HG03196 (cell line): ENCODE results near the gene STX1A.
"Not testable (repeated sequence)": the region's sequence is repeated elsewhere in the genome, so short reads cannot be mapped to it uniquely, and the experiment has no call there.

Experiments
- ATAC-seq: cut with Tn5 transposase; IDR thresholded peaks from one replicate; pipeline ENCODE4 v1.9.1; 2021; ENCODE audit not compliant: unreplicated experiment

STX1A gene

DNA sequence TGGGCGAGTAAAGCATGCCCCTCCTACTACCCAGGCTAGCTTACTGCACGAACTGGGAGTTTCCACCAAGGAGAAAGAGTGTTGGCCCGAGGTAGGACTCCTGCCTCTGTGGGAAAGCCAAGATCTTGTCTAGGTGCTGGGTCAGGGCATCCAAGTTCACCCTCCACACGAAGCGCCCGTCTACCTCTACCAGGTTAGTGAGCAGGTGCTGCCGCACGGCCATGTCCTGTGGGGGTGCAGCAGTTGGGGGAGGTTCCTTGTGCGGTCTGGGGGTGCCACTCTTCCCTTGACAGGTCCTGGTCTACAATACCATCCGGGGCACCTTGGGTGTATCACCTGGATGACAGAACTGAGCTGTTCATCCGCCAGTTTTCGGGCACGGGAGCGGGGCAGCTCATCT, 17.4 kb upstream of the STX1A start:
- no peak for ATAC-seq

DNA sequence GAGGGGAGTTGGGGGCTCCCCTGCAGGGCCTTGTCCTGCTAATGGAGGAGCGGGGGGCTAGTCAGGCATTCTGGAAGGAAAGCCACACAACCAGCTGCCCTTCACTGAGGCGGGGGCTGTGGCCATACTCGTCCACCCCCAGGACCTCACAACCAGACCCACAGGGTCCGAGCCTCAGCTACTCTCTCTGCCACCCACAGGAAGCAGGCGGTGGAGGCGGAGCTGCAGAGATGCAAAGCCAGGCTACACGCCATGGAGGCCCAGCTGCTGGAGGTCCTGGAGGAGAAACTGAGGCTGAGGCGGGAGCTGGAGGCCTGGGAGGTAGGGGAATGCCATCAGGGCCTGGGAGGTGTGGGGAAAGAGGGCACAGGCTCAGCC, 16.0 kb upstream of the STX1A start:
- no peak for ATAC-seq

DNA sequence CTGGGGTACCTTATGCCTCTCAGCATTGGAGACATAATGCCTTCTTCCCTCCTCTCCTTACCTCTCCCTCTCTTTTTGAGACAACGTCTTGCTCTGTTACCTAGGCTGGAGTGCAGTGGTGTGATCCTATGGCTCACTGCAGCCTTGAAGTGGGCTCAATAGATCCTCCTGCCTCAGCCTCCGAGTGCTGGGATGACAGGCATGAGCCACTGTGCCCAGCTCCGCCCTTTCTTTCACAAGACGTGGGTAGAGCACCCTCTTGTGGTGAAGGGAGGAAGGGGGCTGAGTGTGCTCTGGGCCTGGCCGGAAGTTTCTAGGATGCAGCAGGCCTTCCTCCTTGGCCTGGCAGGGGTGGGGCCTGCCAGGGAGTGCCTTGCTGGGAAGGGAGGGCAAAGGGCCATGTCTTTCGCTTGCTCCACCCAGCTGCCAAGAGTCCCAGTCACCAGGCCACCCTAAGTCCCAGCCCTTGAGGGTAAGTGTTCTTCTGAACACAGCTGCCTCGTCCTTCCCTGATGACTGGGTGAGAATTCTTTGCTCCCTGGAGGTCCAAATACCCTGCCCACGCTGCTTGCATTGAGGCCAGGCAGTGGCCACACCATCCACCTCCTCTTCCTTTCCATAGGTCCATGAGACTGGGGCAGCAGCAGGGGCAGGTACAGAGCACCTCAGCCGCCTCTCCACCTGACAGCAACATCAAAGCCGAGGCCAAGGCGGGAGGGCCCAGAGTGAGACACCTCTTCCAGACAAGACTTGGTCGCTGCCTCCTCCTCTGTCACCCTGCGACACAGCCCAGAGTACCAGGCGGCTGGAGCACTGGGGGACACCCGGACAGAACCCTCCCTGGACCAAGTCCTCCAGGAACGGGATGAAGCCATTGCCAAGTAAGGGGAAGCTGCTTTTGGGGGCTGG, 15.4 kb upstream of the STX1A start:
- ATAC-seq: peak; percentile 39

DNA sequence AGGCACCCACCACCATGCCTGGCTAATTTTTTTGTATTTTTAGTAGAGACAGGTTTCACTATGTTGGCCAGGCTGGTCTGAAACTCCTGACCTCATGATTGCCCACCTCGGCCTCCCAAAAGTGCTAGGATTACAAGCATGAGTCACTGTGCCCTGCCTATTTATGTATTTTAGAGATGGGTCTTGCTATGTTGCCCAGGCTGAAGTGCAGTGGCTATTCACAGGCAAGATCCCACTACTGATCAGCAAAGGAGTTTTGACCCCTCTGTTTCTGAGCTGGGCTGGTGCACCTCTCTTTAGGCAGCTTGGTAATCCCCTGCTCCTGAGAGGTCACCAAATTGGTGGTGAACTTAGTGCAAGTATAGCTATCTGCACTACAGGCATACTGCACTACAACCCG, 12.9 kb upstream of the STX1A start:
- ATAC-seq: no peak

DNA sequence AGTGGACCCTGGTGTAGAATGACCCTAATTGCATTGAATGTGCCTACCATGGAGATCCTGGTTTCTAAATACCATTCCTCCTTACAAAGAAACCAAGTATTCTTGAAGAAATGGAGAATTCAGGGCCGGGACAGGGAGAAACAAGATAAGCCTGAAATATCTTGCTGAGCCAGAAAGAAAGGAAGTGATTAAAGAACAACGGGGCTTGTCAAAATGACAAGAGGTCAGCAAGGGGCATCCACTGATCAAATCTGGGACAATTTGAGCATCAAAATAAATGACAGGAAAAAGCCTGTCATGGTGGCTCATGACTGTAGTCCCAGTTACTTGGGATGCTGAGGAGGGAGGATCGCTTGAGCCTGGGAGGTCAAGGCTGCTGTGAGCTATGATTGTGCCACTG, 11.0 kb upstream of the STX1A start:
- ATAC-seq: no peak

DNA sequence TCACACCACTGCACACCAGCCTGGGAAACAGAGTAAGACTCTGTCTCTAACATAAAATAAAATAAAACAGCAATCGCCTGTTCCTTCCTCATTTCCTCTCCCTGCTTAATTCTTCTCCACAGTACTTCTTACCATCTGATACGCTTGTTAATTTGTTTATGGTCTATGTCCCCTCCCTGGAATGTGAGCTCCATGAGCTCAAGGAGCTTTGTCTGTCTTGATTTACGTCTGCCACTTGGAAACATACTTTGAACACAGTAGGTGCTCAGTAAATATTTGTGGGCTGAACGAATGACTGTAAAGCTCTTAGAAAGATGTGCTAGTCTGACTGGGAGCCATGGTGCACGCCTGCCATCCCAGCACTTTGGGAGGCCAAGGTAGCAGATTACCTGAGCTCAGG, 9.1 kb upstream of the STX1A start:
- ATAC-seq: no peak

DNA sequence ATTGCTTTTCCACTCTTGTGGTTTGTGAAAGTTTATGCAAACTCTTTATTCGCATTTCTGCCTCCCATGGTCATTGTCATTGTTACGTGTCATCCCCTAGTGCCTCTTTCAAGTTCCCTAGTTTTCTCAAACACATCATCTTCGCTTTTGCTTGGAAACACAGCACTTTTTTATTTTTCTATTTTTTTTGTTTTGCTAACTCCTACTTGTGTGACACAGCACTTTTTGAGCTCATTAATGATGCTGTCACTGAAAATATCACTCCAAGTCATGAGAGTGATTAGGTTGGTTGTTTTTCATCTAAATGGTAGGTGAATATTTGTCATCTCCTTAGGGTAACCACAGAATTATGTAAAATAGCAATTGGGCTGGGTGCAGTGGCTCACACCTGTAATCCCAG, 8.5 kb upstream of the STX1A start:
- ATAC-seq: no peak

DNA sequence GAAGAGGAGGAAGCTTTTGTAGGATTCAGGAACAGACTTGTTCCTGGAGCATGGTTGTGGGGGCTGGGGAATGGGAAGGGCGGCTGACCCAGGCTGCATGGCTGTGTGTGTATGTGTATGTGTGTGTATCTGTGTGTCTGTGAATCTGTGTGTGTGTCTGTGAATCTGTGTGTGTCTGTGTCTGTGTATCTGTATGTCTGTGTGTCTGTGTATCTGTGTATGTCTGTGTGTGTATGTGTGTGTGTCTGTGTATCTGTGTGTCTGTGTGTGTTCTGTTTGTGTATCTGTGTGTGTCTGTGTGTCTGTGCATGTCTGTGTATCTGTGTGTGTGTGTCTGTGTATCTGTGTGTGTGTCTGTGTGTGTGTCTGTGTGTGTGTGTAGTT, 6.6 kb upstream of the STX1A start:
- no peak for ATAC-seq

DNA sequence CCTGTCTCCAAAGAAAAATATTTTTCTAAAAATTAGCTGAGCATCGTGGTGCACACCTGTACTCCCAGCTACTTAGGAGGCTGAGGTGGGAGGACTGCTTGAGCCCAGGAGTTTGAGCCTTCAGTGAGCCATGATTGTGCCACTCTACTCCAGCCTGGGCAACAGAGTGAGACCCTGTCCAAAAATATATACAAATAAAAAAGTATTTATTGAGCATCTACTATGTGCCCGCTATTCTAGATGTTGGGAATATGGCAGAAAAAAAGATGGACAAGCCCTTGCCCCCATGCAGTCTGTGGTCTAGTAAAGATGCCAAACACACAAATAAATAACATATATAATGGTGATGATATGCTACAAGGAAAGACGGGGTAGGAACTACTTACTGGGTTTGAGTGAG, 4.3 kb upstream of the STX1A start:
- ATAC-seq: no peak

DNA sequence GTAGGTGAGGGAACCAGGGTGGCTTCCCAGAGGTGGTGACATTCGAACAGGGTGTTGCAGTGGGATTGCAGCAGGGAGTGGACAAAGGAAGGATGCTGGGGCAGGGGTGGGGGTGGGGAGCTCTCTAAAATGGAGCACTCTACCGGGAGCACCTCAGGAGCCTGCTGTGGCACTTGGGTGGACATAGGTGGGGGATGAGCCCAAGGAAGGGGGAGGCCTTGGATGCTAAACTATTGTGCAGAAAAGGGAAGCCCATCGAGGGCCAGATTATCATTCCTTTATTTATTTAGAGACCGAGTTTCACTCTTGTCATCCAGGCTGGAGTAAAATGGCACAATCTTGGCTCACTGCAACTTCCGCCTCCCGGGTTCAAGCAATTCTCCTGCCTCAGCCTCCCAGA, 3.3 kb upstream of the STX1A start:
- no peak for ATAC-seq

DNA sequence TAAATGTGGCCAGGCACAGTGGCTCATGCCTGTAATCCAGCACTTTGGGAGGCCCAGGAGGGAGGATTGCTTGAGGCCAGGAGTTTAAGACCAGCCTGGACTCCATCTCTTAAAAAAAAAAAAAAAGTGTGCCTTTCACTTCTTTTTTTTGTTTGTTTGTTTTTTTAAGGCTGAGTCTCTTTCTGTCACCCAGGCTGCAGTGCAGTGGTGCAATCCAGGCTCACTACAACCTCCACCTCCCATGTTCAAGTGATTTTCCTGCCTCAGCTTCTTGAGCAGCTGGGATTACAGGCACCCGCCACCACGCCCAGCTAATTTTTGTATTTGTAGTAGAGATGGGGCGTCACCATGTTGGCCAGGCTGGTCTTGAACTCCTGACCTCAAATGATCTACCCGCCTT, 2.7 kb upstream of the STX1A start:
- not testable (repeated sequence) for ATAC-seq

DNA sequence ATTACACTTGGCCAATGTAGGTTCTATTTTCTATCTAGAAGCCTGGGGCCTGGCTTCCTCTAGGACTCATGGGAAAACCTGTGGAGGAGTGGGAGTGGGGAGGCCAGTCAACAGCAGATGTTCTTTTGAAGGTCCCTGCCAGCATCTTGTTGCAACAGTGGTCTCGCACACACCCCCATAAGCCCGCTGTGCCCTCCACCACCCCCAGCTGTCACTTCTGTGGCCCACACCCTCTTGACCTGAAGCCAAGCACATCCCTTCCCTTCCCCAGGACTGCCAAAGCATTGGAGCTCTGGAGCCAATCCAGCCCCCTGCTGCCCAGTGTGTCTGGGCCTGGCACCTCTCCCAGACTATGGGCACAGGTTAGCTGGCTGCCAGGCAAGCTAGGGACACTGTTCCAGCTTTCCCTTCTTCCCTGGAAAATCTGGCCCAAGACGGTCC, 1.9 kb upstream of the STX1A start:
- no peak for ATAC-seq

DNA sequence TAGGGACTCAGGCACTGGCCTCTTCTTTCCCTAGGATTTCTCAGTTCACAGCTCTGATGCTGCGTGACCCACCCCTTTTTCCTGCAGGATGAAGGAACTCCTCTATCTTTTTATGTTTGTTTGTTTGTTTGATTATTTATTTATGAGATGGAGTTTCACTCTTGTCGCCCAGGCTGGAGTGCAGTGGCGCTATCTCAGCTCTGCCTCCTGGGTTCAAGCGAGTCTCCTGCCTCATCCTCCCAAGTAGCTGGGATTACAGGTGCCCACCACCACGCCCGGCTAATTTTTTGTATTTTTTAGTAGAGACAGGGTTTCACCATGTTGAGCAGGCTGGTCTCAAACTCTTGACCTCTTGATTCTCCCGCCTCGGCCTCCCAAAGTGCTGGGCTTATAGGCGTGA, 974 bp upstream of the STX1A start:
- ATAC-seq: not testable (repeated sequence)

DNA sequence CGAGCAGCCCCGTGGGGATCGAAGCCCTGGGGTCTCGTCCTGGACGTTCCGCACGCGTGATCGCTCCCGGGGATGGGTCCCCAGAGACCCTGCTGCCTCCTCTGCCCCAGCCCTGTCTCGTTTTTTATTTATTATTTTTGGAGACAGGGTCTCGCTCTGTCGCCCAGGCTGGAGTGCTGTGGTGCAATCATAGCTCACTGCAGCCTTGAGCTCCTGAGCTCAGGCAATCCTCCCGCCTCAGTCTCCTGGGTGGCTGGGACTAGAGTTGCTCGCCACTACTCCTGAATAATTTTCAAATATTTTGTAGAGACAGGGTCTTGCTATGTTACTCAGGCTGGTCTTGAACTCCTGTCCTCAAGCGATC, 319 bp upstream of the STX1A start:
- no peak for ATAC-seq

DNA sequence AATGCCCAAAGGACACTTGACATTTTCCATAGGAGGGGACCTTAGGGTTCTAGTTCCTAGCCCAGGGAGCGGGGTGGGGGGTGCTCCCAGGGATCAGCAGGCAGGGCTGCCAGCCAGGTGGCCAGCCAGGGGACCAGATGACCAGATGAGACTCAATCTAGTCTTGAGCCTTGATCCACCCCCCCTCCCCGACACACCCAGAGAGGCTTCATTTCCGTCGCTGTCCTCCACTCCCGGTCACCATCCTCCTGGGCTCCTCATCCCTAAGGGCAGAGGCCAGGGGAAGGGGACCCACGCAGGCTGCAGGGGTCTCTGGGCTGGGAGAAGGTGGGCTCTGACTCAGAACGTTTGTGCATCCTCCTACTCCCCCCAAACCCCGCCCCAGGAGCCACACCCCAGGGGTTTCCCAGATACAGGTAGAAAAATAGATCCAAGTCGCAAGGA, 1.0 kb downstream of the STX1A start:
- no peak for ATAC-seq

DNA sequence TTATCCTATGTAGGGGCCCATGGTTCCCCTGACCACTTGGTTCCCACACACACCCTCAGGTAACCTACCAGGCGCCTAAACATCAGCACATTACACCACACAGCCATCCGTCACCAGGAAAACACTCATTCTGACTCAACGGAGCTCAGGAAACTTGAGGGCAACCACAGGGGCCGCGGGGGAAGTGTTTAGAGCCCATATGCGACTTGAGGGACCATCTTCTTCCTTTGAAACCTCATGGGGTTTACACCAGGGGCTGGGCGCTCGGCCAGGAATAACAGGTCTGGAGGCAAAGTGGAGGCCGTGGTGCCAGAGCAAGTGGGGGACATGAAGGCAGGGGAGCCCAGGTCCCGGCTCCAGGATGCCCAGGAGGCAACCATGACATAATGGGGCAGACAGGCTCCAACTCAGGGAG, 1.5 kb downstream of the STX1A start:
- no peak for ATAC-seq

DNA sequence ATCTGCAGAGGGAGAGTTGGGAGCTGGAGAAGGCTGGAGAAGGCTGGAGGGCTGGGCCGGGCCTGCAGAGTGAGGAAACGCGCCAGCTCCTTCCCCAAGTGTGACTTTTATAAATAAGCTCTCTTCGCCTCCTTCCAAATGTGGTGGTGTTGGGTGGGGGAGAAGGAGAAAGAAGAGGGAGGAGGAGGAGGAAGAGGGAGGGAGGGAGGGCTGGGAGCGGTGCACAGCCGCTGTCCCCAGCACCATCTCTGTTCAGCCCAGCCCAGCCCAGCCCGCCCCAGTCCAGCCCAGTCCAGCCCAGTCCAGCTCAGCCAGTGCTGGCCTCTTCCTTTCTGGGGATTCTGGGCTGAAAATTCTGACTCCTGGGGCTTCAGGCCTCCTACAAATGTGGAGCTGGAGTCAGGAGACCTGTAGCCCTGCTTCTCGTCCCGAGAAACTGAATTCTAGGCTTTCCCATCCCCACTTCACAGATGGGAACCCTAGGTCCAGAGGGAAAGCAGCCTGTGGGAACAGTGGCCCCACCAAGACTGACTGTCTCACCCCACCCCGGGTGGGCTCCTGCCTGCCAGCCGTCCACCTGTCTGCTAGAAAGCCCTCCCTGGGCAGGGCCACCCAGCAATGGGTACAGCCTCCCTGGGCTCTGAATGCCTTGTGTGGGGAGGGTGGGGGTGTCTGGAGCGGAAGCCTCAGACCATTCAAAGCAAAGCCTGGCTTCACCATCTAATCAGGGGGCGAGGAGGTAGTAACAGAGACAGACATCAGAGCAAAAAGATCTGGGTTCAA, 2.3 kb downstream of the STX1A start:
- ATAC-seq: no peak

DNA sequence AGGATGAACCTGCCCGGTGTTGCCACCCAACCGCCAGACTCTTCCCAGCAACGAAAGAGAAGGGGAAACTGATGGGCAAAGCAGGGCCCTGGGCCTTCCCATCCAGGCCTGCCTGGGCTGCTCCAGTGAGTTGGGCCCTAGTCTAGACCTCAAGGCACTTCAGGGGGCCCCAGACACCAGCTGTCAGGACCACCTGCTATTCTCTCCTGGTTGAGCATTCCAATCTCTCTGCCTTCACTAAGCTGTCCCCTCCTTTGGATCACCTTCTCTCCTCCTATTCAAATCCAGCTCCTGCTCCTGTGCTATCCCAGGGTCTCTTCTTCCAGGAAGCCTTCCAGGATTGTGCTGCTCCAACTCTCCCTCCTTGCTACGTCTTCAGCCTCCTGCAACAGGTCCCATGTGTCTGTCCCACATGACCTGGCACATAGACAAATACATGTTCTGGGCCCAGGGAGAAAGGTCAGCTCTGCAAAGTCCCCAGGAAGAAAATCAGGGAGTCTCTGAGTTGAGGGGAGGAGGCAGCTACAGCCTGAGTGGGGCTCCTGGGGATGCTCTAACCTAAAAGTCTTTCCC, 3.1 kb downstream of the STX1A start:
- ATAC-seq: no peak

DNA sequence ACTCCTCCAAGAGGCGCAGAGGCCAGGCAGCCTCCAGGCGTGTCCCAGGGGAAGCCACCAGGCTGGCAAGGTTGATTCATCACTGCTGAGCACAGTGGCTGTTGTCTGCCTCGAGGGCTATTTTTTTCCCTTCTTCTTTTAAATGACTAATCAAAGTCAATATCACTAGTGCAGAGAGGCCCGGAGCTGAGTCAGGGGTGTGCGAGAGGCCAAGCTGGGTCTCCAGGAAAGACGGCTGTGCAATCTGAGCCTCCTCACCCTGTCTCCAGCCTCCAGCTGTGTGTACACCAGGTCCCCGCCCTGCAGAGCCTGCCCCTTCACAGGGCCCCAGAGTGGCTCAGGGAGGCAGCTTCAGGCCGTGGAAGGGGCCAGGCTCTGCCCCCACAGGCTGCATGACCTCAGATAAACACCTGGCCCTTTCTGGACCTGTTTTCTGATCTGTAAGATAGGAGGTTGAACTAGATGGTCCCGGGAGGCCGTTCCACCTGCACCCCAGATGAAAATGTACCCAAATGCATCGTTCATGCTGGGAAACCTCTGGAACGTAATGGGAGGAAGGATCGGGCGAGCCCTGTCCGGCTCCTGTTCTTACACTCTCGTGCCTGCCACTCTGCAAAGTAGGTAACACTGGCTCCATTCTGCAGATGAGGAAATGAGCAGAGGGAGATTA, 3.7 kb downstream of the STX1A start:
- ATAC-seq: no peak

DNA sequence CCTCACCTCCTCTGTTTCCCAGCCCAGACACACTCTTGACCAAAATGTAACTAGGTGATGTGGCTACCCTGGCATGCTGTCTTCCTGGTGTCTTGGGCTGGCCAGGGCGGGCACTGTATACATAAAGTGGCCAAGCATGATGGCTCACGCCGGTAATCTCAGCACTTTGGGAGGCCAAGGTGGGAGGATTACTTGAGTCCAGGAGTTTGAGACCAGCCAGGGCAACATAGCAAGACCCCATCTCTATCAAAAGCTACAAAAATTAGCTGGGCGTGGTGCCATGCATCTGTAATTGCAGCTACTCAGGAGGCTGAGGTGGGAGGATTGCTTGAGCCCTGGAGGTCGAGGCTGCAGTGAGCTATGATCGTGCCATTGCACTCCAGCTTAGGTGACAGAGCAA, 6.2 kb downstream of the STX1A start:
- ATAC-seq: not testable (repeated sequence)

DNA sequence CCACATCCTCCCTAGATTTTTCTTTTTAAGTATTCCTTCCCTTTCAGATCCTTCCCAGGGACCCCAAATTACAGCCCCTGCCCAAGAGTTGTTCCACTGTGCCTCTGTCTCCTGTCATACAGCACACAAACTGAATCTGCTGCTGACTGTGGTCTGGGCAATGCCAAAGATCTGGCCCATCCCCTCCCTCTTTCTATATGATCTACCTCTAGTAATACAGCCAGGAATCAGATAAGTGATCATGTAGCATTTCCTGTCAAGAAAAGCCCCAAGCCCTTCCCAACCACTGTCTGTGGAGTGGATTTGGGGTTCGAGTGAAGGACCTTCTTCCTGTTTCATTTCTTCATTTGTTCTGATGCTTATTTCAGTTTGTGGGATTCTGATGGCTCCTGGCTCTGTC, 6.7 kb downstream of the STX1A start:
- no peak for ATAC-seq
